Measurements from ENCODE around the gene SH3GLB1. TPM values are rescaled to one million over a fixed set of nuclear protein-coding genes. Genes with fewer than 3 reads are reported as not detected.

The SH3GLB1 gene
- total RNA-seq, 4 donors from 2014 or later = 56.2 to 73.1 (median 61.8) TPM

- no peaks in the 10 kb centered on the region for H3K9me3 ChIP-seq
- H3K27ac ChIP-seq (replicated peaks in 1 of 4) = no peak overlapping the region
- TF ChIP-seq EP300 (IDR thresholded peaks at IDR 0.05) (no peak), CTCF (IDR thresholded peaks at IDR 0.05) (no peak), POLR2AphosphoS5 (IDR thresholded peaks at IDR 0.05) (no peak), POLR2A (IDR thresholded peaks at IDR 0.05; ENCODE audit: low read depth) (no peak)
- no peaks in the 10 kb centered on the region for H3K27me3 ChIP-seq
- DNase-seq (ENCODE audit: extremely low spot score) = no peak
- intact Hi-C loops (cut with DNase I) = no loop called here
- H3K36me3 ChIP-seq = no peaks in the 10 kb centered on the region
- no peak overlapping the region for H3K4me3 ChIP-seq
- H3K4me1 ChIP-seq = peaks cover 12 to 16% (median 14%) of the 10 kb centered on the region in 4 donors
Measured at GRCh38 chr1:86795316-86795715, 90.9 kb downstream of the SH3GLB1 start.

Other genes starting within 250 kb of the SH3GLB1 start
- under 1 TPM in 1 of 4 donors, not detected in 3; 0.11 TPM for gene CLCA1, start 235.6 kb upstream of the SH3GLB1 start, total RNA-seq
- 1 to 10 TPM in 2 of 4 donors, not detected in 2; 1.4 to 1.7 TPM for gene CLCA4, start 157.5 kb upstream of the SH3GLB1 start, total RNA-seq
- 100 to 1,000 TPM in 1 of 4 donors, 10 to 100 TPM in 3; 76.8 to 103 (median 89.4) TPM for gene SELENOF, start 209.6 kb downstream of the SH3GLB1 start, total RNA-seq
- gene HS2ST1, start 210.1 kb downstream of the SH3GLB1 start, total RNA-seq = 10 to 100 TPM in 2 of 4 donors, 1 to 10 TPM in 2; 8.5 to 11.6 (median 9.4) TPM

All from esophagus muscularis mucosa (tissue), 4 donors.